HG03571 (cell line): ENCODE results near the gene CACNA2D3.

Source experiments
- ATAC-seq: cut with Tn5 transposase; IDR thresholded peaks from one replicate; pipeline ENCODE4 v1.9.1; 2021; ENCODE audit not compliant: unreplicated experiment

Gene CACNA2D3

DNA sequence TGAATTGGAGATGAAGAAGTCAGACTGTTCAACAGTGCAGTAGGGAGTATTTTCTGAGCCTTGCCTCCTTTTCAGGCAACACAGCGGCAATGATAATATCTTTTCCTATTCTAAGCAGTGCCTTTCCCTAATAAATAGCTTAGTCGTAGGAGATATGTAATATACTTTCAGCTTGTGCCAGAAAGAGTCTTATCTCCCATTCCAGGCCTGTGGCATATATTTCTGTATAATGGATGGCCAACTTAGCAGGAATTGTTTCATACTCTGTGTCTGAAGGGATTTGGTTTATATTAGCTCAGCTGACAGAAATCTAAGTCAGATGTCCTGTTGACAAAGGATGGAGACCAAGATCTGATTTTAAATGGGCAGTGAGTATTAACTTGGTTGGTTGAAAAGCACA lies 397.1 kb downstream of the CACNA2D3 start:
- no peak for ATAC-seq

- no peak for ATAC-seq
Measured at GRCh38 chr3:54520060-54520459, 397.7 kb downstream of the CACNA2D3 start.

DNA sequence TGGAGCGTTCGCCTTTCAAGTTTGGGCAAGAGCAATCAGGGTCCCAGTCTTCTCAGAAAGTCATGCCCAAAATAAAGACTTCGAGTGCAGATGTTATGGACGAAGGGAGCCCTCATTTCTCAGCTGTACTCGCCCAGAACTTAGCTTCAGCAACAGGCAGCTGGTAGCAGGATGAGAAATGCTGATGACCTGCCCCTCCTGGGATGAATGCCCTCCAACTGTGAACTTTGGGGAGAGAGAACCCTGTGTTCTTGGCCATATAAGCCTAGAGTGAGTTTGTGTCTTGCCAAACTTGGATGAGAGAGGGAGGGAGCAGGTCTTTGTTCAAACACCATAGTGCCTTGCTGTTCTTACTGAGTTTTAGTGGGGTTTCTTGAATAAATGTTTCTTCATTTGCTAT lies 405.2 kb downstream of the CACNA2D3 start:
- no peak for ATAC-seq

DNA sequence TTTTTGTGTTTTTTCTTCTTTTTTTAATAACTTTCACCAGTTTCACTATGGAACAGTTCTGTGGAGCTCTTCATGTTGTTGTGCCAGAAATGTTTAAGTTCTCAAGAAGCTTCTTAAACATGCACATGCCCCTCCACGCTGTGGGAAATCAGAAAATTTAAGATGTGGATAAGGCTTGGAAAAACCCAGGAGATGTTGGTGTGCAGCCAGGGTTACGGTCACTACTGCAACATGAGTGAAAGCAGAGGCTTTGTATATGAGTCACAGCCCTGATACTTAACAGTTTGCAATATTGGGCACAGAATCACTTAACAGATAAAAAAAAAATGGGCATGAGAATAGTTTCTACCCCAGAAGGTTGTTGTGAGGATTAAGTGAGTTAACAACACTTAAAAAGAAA lies 405.6 kb downstream of the CACNA2D3 start:
- no peak for ATAC-seq

DNA sequence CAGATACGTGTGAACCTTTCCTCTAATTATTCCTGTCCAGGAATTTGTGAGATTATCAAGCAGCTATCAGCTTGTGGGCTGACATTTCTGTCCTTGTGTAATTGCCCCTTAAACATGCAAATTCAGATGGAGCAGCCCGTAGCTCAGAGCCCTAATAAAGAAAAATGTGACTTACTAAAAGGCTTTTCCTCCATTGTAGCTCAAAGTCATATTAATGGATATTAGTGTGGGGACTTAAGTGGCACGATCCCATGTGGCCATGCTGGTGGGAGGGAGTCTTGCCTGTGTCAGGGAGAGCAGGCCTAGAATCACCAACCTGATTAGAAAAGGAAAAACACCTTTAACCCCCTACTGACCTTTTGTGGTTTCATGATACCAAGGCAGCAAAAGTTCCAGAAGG lies 406.3 kb downstream of the CACNA2D3 start:
- no peak for ATAC-seq

DNA sequence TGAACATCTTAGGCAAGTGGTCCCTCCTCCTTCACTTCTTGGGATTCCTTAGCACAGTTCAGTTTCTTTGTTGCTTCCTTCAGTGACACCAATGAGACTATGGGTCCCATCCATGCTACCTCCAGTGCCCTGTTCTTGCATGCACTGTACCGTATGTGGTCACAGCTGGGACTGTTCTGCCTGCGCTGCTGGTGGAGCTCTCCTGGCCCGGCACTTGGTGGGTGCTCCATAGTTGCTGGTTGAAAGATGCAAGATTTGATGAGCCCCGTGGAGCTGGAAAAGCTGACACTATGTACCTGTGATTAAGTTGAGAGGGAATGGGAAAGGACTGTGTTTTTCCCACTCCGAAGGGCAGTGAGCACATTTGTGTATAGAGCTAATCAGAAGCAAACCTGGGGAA lies 407.7 kb downstream of the CACNA2D3 start:
- no peak for ATAC-seq

DNA sequence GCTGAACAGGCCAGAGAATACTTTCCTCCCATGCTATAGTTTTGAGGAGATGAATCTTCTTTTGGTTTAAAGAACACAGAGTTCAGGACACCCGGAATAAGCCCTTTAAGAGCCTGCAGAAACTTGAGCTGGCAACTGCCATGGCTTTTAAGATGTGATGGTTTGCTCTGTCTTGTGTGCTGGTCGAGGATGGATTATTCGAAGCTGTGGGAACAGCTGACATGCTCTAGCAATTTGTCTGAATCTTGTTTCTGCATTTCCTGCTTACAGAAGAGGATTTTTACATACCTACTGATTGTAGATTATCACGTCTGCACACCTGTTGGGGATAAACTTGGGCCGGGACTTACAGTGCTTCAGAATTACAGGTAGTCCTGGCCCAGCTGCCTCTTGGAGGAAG lies 408.6 kb downstream of the CACNA2D3 start:
- no peak for ATAC-seq

- no peak for ATAC-seq
Measured at GRCh38 chr3:54531741-54532140, 409.4 kb downstream of the CACNA2D3 start.

- no peak for ATAC-seq
Measured at GRCh38 chr3:54533856-54534255, 411.5 kb downstream of the CACNA2D3 start.

GRCh38 chr3:54535619-54536018 lies 413.3 kb downstream of the CACNA2D3 start:
- ATAC-seq: no peak

GRCh38 chr3:54536450-54536849 lies 414.1 kb downstream of the CACNA2D3 start:
- no peak for ATAC-seq

GRCh38 chr3:54537506-54537905 lies 415.2 kb downstream of the CACNA2D3 start:
- ATAC-seq: no peak

DNA sequence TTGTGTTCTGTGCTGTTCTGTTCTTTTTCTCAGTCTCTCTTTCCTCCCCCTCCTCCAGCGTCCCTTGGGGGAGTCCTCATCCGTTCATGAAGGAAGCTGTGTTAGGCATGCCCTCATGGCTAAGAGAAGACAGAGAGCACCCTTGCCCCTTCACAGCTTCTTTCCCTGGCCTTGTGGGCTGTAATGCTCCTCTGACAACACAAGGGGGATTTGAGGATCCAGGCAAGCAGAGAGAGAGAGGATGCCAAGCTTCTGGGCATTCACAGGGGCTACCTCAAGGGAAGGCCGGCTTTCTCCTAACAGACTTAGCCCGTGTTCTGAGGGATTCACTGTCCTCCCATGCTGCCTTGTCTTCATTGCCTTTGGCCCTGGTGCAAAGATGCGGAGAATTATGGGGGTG lies 416.0 kb downstream of the CACNA2D3 start:
- no peak for ATAC-seq

- no peak for ATAC-seq
Measured at GRCh38 chr3:54541369-54541768, 419.0 kb downstream of the CACNA2D3 start.

DNA sequence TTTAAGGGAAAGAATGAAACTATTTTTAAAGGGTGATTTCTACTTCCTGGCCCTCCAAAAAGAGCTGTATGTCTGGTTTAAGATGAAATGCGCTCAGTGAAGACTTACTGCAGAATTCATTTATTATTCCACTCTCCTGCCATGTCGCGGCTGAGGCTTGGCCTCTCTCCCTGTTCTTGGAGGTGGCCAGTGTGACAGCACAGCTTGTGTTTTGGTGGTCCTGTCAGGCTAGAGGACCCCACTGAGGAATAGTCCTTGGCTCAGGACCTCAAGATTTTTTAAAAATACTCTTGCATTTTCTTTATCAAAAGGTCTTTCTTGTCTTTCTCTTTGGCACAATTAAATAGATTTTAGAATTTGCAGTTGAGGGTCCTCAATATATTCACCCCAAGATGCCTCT lies 421.1 kb downstream of the CACNA2D3 start:
- ATAC-seq: no peak

DNA sequence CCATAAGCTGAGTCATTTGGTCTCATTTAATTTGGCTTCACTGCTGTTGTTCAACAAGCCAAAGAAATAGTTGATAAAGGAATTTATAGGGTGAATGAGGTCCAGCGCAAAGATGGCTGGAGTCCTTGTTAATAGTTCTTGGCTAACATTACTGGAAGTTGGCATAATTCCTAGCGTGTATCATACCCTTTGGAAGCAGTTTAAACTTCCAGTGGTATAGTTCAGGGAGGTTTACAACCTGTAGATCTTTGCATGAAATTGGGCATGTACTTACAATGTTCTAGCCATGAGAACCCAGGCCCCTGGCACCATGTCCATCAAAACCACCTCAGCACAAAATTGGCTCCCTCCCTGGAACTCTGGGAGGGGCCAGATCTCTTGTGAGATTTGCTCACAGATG lies 424.7 kb downstream of the CACNA2D3 start:
- no peak for ATAC-seq

DNA sequence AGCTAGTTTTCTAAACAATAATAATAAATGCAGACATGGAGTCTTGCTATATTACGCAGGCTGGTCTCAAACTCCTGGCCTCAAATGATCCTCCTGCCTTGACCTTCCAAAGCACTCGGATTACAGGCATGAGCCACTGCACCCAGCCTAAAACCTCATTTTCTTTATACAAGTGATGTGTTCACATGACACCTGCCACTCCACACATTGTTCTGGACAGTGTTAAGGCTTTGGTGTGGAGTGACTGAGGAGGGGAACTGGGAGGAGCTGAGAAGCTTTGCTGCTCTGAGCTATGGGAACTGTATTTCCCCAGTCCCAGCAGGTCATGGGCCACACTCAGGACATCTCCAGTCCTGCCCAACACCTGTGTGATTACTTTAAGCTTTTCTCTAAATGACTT lies 425.5 kb downstream of the CACNA2D3 start:
- ATAC-seq: no peak

DNA sequence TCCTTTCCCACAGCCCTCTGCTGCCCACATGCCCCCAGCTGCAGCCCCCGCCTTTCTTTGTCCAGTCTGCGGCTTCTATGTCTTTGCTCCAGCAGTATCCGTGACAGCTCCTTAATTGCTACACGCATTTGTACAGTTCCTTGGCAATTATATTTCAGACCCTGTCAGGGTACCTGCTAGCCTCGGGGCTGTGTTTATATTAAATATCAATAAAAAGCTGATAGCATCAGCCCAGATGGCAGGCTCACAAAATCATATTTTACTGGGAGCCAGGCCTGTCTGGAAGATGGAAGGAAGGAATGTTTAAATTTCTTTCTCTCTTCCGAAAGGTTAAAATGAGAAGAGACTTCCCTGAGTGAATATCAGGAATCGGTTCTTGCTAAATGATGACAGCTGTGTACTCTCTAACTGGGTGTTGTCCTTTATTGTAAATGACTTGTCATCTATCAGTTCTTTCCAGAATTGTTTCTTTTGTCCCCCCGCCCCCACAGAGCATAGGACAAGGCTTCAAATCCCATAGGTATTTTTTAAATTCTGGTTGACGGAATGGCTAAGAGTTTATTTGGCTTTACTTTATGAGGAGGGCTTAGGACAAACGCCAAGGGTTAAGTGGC lies 427.4 kb downstream of the CACNA2D3 start:
- no peak for ATAC-seq

GRCh38 chr3:54550221-54550977 lies 428.0 kb downstream of the CACNA2D3 start:
- ATAC-seq: no peak

DNA sequence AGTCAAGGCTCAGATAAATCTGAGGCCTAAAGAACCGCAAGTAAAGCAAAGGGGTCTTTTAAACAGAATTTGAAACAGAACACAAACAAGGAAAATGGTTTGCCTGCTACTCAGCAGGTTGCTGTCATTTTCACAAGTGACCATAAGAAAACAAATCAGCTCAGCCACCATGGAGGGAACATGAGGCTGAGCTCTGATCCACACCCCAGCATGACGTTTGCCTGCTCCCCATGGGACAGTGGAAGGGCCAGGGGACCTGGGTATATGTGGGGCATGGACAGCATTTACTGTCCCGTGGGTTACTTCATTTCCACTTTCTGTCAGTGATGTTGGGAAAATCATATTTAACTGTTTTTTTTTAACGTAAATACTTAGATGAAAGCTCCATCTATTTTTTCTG lies 434.3 kb downstream of the CACNA2D3 start:
- ATAC-seq: no peak

- no peak for ATAC-seq
Measured at GRCh38 chr3:54557538-54558428, 435.4 kb downstream of the CACNA2D3 start.
